GM12878 (cell line): ENCODE measurements around the gene ABR. TPM values are rescaled to one million over a fixed set of nuclear protein-coding genes. Genes with fewer than 3 reads are reported as not detected.

Experiments
- BCLAF1 ChIP-seq: fragments of 450-650 bp; IDR thresholded peaks from 2 replicates; pipeline ENCODE4 v1.6.1; 2017; ENCODE audit warnings: antibody characterized with exemption, mild to moderate bottlenecking, moderate library complexity
- CHD1 ChIP-seq: IDR thresholded peaks from 2 replicates; pipeline ENCODE4 v1.6.1; 2012; ENCODE audit warnings: low read depth, low read length, improper control_type of control experiment
- MTA3 ChIP-seq: IDR thresholded peaks from 2 replicates; pipeline ENCODE4 v1.6.1; 2012; ENCODE audit warnings: low read length, inconsistent platforms, borderline replicate concordance
- RELA ChIP-seq: fragments of 450-650 bp; IDR thresholded peaks from 2 replicates; pipeline ENCODE4 v1.8.0; 2014; ENCODE audit warnings: borderline replicate concordance; ENCODE audit not compliant: partially characterized antibody
- SIX5 ChIP-seq: IDR thresholded peaks from 2 replicates; pipeline ENCODE4 v1.6.1; 2011; ENCODE audit warnings: mild to moderate bottlenecking, low read depth, low read length, moderate library complexity; ENCODE audit not compliant: severe bottlenecking
- SMC3 ChIP-seq: IDR thresholded peaks from 2 replicates; pipeline ENCODE4 v1.6.1; 2011; ENCODE audit warnings: low read length, improper control_type of control experiment, borderline replicate concordance
- SREBF1 ChIP-seq: IDR thresholded peaks from 2 replicates; pipeline ENCODE4 v1.6.1; 2012; ENCODE audit warnings: mild to moderate bottlenecking, low read length
- SRF ChIP-seq, 2 experiments: IDR thresholded peaks; 2 replicates each; pipeline ENCODE4 v1.6.1; 2011; ENCODE audit warnings: low read depth in 2 of 2, low read length in 2 of 2, mild to moderate bottlenecking in 1 of 2, moderate library complexity in 1 of 2
- TCF3 ChIP-seq: IDR thresholded peaks from 2 replicates; pipeline ENCODE4 v1.6.1; 2012; ENCODE audit warnings: low read depth, mild to moderate bottlenecking, low read length, borderline replicate concordance; ENCODE audit not compliant: insufficient read depth
- TCF7 ChIP-seq: IDR thresholded peaks from 2 replicates; pipeline ENCODE4 v1.6.1; 2014; ENCODE audit warnings: antibody characterized with exemption, borderline replicate concordance
- YBX1 ChIP-seq: fragments of 450-650 bp; IDR thresholded peaks from 2 replicates; pipeline ENCODE4 v1.6.1; 2016; ENCODE audit warnings: antibody characterized with exemption
- ZNF274 ChIP-seq: IDR thresholded peaks from one replicate; pipeline ENCODE4 v1.8.0; 2011; ENCODE audit not compliant: insufficient read length, insufficient read depth
- ZNF622 ChIP-seq: fragments of 450-650 bp; IDR thresholded peaks from 2 replicates; pipeline ENCODE4 v1.6.1; 2017; ENCODE audit warnings: mild to moderate bottlenecking, inconsistent platforms
- ZNF687 ChIP-seq: fragments of 450-650 bp; IDR thresholded peaks from 2 replicates; pipeline ENCODE4 v1.6.1; 2017; ENCODE audit warnings: mild to moderate bottlenecking, moderate library complexity
- polyA plus RNA-seq, 11 experiments: library from polyadenylated mRNA; depleted of rRNA in 4 of 11; unstranded in 6 of 11; stranded (reverse) in 5 of 11; fragments of >200 nt; fragmentation: Nextera tagmentation in 4 of 11; fragmentation: Illumina TruSeq in 1 of 11; extraction: Ambion mirVana in 4 of 11; extraction: Trizol in 1 of 11; gene quantifications; 1 replicate in 1 of 11; 2 replicates in 10 of 11; pipeline versions ENCODE4 v1.2.1 to v1.2.3, GENCODE V29; 2011 to 2016; ENCODE audit warnings: inconsistent platforms in 2 of 11, missing spikeins in 2 of 11, low read depth in 1 of 11
- total RNA-seq, 4 experiments: library from RNA; depleted of rRNA in 3 of 4; stranded (reverse); fragments of >200 nt in 3 of 4; fragmentation: Illumina TruSeq in 1 of 4; extraction: Trizol in 1 of 4; gene quantifications; 2 replicates each; pipeline versions ENCODE4 v1.2.1 to v1.2.3, GENCODE V29; 2013 to 2021
- TF ChIP-seq, protein P1 (sequence below): IDR thresholded peaks from 2 replicates; pipeline ENCODE4 v1.6.1; 2011; ENCODE audit warnings: low read depth, mild to moderate bottlenecking, low read length, moderate library complexity, borderline replicate concordance; ENCODE audit errors: extremely low read depth
- TF ChIP-seq, protein P2 (sequence below): fragments of 450-650 bp; formaldehyde crosslinking; IDR thresholded peaks from 2 replicates; pipeline ENCODE4 v1.4.0; 2022; ENCODE audit warnings: mild to moderate bottlenecking, moderate library complexity
- TF ChIP-seq, protein P3 (sequence below): fragments of 450-650 bp; IDR thresholded peaks from 2 replicates; pipeline ENCODE4 v1.6.1; 2016; ENCODE audit warnings: mild to moderate bottlenecking

Gene ABR
- total and polyA plus RNA-seq, 10 of the 15 experiments (the other 5 are each of a cell fraction or from before 2014, with no cell fraction given), result 1.4 to 112 (median 30.0) TPM

DNA sequence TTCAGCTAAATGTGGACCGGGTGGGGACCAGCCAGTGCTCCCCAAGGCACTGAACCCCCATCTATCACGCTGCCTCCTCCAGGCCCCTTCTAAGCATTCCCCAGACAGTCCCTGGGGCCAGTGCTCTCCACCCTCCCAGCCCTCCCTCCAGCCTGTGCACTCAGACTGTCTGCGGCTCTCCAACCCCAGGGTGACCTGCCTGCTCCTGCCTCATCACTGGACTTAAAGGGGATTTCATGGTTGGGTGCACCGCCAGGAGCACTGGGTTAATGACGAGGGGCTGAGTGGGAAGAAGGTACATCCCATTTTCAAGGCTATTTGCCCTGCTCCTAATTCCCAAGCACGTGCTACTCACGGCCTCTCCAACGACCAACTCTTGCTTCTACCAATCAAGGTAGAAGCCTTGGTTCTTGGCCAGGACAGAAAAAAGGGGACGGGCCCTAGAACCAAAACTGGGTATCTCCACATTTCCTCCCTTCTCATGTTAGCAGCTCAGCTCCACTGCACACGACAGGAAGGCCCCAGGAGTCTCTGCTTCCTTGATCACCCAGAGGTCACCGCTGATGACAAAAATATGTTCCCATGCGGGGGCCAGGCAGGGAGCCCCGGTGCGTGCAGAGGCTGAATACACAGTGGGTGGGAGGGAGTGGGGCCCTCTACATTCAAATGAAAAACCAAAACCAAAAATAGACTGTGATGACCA, 3.5 kb upstream of the ABR start (continued):
- TF ChIP-seq CHD1 (no peak), SMC3 (no peak), ZNF687 (0 out of 2 replicates have a peak, but pooled peaks have one; percentile 31), MTA3 (peak; percentile 79; the same call in 1 of the 2 replicates), ZNF622 (no peak), SRF (IDR thresholded peaks at IDR 0.05; ENCODE audit: low read depth in 2 of 2, low read length in 2 of 2) (no peak), RELA (no peak), BCLAF1 (no peak), SREBF1 (no peak), SIX5 (no peak), TCF7 (no peak; the same call in none of the 2 replicates), TCF3 (peak; percentile 72; the same call in 1 of the 2 replicates), YBX1 (no peak), ZNF274 (no peak)
- TF ChIP-seq, protein P1, sequence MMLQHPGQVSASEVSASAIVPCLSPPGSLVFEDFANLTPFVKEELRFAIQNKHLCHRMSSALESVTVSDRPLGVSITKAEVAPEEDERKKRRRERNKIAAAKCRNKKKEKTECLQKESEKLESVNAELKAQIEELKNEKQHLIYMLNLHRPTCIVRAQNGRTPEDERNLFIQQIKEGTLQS, result no peak
- TF ChIP-seq, protein P2, sequence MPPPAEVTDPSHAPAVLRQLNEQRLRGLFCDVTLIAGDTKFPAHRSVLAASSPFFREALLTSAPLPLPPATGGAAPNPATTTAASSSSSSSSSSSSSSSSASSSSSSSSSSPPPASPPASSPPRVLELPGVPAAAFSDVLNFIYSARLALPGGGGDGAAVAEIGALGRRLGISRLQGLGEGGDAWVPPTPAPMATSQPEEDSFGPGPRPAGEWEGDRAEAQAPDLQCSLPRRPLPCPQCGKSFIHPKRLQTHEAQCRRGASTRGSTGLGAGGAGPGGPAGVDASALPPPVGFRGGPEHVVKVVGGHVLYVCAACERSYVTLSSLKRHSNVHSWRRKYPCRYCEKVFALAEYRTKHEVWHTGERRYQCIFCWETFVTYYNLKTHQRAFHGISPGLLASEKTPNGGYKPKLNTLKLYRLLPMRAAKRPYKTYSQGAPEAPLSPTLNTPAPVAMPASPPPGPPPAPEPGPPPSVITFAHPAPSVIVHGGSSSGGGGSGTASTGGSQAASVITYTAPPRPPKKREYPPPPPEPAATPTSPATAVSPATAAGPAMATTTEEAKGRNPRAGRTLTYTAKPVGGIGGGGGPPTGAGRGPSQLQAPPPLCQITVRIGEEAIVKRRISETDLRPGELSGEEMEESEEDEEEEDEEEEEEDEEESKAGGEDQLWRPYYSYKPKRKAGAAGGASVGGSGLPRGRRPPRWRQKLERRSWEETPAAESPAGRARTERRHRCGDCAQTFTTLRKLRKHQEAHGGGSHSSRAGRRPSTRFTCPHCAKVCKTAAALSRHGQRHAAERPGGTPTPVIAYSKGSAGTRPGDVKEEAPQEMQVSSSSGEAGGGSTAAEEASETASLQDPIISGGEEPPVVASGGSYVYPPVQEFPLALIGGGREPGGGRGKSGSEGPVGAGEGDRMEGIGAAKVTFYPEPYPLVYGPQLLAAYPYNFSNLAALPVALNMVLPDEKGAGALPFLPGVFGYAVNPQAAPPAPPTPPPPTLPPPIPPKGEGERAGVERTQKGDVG (CRISPR knock-in tag), result no peak
- TF ChIP-seq, protein P3, sequence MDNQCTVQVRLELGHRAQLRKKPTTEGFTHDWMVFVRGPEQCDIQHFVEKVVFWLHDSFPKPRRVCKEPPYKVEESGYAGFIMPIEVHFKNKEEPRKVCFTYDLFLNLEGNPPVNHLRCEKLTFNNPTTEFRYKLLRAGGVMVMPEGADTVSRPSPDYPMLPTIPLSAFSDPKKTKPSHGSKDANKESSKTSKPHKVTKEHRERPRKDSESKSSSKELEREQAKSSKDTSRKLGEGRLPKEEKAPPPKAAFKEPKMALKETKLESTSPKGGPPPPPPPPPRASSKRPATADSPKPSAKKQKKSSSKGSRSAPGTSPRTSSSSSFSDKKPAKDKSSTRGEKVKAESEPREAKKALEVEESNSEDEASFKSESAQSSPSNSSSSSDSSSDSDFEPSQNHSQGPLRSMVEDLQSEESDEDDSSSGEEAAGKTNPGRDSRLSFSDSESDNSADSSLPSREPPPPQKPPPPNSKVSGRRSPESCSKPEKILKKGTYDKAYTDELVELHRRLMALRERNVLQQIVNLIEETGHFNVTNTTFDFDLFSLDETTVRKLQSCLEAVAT, result no peak
